Neuron (in vitro differentiated cells): ENCODE measurements around the gene PGPEP1.

Experiments used
- H2AFZ ChIP-seq: one replicate; pipeline ENCODE4 v1.6.1; 2013; ENCODE audit warnings: low read depth, mild to moderate bottlenecking, inconsistent platforms, low read length, moderate library complexity
- H3K27me3 ChIP-seq: one replicate; pipeline ENCODE4 v1.6.1; 2013; ENCODE audit warnings: low read length; ENCODE audit not compliant: insufficient read depth
- H3K36me3 ChIP-seq: one replicate; pipeline ENCODE4 v1.6.1; 2013; ENCODE audit warnings: low read length; ENCODE audit not compliant: insufficient read depth
- H3K4me1 ChIP-seq: one replicate; pipeline ENCODE4 v1.6.1; 2013; ENCODE audit warnings: low read length; ENCODE audit not compliant: insufficient read depth
- H3K4me3 ChIP-seq: 2 replicates; pipeline ENCODE4 v1.5.1; 2013; ENCODE audit warnings: mild to moderate bottlenecking, low read length, moderate library complexity
- H3K9me3 ChIP-seq: one replicate; pipeline ENCODE4 v1.6.1; 2013; ENCODE audit warnings: low read length

PGPEP1 gene

DNA sequence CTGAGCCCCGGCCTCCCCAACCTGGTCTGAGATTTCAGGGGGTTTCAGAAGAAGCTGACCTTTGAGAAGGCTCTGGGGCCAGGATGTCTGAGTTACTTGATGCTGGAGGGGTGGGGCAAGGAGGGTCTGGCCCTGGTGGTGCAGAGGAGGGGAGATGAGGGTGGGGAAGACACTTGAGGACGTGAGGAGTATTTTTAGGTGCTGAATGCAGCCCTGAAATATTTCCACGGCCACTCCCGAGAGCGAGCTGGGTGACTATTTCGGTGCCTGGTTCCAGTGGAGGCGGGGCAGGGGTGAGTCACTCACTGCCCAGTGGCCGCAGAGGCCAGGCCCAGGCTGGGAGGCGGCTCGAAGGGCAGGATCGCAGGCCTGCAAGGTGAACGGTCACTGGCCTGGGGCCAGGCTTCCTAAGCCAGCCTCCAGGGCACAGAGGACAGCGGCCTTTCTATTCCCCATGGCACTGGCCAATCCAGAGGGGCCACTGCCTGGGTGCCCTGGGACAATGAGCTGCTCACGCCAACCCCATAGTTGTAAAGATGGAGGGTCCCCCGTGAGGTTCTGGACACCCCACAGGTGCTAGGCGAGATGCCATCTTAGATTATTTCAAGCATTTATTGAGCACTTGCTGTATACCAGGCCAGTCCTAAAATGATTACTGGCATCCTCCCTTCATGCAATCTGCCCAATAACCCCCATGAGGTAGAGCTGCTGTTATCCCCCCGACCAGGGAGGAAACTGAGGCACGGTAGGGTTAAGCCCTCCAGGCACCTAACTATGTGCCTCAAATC, 39.3 kb upstream of the PGPEP1 start:
- H3K4me1 ChIP-seq = peaks cover 18% of the 10 kb centered on the region
- H3K27me3 ChIP-seq = no peaks in the 10 kb centered on the region
- H3K36me3 ChIP-seq = no peaks in the 10 kb centered on the region
- no peak overlapping the region for H3K4me3 ChIP-seq
- H3K9me3 ChIP-seq = no peaks in the 10 kb centered on the region
- no peak overlapping the region for H2AFZ ChIP-seq

DNA sequence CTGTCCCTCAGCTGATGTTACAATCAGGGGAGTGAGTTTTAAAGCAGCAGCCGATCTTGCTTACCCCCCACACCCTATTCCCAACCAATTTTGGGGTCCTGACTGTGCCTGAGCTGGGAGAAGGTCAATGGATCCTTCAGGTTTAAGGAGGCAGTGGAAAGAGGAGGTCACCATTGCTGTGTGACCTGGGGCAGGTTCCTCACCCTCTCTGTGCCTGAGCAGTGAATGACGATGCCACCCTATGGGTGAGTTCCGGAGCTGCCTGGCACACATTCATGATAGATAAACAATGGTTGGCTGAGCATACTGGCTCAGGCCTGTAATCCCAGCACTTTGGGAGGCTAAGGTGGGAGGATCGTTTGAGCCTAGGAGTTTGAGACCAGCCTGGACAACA, 38.7 kb upstream of the PGPEP1 start:
- Histone ChIP-seq H3K27me3 (no peaks in the 10 kb centered on the region), H2AFZ (no peak overlapping the region), H3K36me3 (peaks cover 3% of the 10 kb centered on the region), H3K4me3 (no peak overlapping the region), H3K4me1 (peaks cover 18% of the 10 kb centered on the region), H3K9me3 (no peaks in the 10 kb centered on the region)

DNA sequence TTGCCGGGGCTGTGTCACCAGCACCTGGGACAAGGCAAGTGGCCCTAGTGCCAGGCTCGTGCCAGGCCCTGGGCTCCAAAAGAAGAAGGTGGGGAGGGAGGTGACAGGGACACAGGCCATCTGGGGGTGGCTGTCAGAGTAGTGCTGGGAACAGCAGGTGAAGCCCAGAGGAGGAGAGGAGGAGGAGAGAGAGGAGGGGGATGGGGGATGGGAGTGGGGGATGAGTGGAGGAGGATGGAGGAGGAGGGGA, 36.3 kb upstream of the PGPEP1 start:
- Histone ChIP-seq H3K9me3 (no peaks in the 10 kb centered on the region), H3K36me3 (peaks cover 22% of the 10 kb centered on the region), H3K4me1 (peaks cover 18% of the 10 kb centered on the region), H3K27me3 (no peaks in the 10 kb centered on the region), H2AFZ (no peak overlapping the region), H3K4me3 (no peak overlapping the region)

DNA sequence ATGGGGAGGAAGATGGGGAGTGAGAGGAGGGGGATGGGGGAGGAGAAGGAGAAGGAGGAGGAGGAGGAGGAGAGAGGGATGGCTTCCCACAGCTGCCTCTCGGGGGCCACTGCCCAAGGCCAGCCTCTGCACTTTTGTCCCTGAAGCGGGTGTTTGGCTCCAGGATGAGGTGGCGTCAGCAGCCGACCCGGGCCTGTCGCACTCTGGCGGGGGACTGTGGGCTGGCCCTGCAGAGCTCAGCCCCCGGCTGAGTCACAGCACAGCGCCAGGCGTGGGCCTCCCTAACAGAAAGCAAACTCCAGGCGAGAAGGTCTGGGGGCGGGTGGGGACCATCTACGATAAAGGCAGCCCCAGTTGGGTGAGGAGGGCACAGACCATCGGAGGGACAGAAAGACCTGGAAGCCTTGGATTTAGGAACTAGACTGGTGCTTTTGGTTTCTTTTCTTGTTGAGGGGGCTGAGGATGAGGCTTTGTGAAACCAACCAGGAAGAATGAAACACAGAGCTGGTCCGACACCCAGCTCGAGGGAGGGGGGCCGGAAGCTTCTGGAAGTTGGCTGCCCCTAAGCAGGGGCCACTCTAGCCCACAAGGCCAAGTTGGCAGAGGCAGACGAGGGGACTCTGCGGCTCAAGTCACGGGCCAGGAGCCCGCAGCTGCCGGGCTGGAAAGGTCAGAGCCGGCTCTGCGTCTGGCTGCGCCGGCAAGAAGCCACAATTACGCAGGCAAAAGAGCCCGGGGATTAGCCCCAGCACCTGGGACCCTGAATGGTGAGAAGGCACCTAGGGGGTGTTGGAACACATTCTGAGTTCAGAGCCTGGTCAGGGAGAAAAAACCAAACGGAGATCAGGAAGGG, 35.7 kb upstream of the PGPEP1 start:
- Histone ChIP-seq H2AFZ (peak overlapping the region; percentile 29), H3K36me3 (peaks cover 27% of the 10 kb centered on the region), H3K27me3 (no peaks in the 10 kb centered on the region), H3K4me1 (peaks cover 18% of the 10 kb centered on the region), H3K9me3 (no peaks in the 10 kb centered on the region), H3K4me3 (peak overlapping the region; percentile 48)

DNA sequence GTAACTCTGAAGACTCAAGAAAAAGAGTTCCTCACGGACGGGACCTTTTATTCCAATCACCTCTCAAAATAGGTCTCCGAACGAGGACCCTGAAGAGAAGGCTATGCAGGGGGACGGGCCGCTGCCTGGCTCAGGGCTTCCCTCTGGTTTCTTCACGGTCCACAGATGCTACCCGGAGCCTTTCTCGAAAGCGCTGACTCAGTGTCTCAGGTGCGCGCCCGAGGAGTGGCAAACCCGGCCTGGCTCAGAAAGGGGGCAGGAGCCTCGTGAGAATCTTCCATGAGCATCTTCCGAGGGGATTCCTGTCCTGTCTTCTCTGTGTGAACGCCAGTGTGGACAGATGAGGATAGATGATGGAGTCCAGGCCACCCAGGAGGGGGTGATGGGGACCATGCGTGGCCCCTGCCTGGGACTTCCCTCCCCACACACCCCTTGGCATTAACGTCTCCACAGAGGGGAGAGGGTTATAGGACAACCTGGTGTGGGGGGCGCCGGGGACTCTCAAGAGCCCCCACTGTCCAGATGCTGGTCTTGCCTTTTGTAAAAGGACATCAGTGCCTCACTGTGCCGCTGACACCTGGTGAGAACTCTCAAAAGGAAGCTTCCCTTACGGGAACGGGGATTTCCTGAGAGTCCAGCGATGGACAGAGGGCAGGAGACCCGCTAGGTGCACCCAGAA, 34.0 kb upstream of the PGPEP1 start:
- Histone ChIP-seq H3K4me1 (peaks cover 18% of the 10 kb centered on the region), H3K36me3 (peaks cover 42% of the 10 kb centered on the region), H2AFZ (no peak overlapping the region), H3K9me3 (no peaks in the 10 kb centered on the region), H3K4me3 (no peak overlapping the region), H3K27me3 (no peaks in the 10 kb centered on the region)

DNA sequence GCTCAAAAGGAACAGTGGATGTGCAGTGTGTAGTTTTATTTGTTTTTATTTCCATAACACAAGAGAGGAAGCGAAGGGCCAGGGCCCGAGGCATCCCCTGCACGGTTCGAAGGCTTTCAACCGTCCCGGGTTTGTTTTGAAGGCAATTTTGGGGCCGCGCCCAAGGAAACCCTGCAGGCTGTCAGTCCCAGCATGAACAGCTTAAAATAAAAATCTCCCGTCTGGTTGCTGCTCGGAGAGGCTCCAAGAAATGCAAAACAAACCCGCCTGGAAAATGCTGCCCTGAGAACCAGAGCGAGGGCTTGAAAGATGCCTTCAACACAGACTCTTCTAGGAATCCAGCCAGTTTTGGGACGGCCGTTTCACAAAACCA, 33.5 kb upstream of the PGPEP1 start:
- Histone ChIP-seq H3K27me3 (no peaks in the 10 kb centered on the region), H3K9me3 (no peaks in the 10 kb centered on the region), H3K4me3 (no peak overlapping the region), H2AFZ (no peak overlapping the region), H3K4me1 (peaks cover 18% of the 10 kb centered on the region), H3K36me3 (peaks cover 47% of the 10 kb centered on the region)

DNA sequence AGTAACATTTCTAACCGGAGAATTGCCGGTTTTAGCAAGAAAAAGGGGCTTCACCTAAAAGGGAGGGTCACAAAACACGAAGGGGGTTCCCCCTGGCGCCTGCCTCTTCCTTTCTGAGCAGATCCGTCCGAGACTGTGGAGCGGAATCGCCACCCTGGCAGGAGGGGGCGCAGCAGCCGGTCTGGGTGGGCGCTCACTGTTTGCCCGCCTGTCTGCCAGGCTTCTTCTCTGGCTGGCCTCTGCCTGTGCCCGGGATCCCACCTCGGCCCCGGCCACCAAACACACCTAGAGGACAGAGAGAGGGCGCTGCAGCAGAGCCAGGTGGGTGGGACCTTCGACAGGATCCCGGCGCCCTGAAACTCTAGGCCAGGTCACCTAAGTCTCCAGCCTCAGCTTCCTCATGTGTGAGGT, 33.1 kb upstream of the PGPEP1 start:
- no peaks in the 10 kb centered on the region for H3K9me3 ChIP-seq
- H3K27me3 ChIP-seq = no peaks in the 10 kb centered on the region
- H2AFZ ChIP-seq = no peak overlapping the region
- H3K36me3 ChIP-seq = peaks cover 51% of the 10 kb centered on the region
- no peak overlapping the region for H3K4me3 ChIP-seq
- H3K4me1 ChIP-seq = peaks cover 18% of the 10 kb centered on the region

DNA sequence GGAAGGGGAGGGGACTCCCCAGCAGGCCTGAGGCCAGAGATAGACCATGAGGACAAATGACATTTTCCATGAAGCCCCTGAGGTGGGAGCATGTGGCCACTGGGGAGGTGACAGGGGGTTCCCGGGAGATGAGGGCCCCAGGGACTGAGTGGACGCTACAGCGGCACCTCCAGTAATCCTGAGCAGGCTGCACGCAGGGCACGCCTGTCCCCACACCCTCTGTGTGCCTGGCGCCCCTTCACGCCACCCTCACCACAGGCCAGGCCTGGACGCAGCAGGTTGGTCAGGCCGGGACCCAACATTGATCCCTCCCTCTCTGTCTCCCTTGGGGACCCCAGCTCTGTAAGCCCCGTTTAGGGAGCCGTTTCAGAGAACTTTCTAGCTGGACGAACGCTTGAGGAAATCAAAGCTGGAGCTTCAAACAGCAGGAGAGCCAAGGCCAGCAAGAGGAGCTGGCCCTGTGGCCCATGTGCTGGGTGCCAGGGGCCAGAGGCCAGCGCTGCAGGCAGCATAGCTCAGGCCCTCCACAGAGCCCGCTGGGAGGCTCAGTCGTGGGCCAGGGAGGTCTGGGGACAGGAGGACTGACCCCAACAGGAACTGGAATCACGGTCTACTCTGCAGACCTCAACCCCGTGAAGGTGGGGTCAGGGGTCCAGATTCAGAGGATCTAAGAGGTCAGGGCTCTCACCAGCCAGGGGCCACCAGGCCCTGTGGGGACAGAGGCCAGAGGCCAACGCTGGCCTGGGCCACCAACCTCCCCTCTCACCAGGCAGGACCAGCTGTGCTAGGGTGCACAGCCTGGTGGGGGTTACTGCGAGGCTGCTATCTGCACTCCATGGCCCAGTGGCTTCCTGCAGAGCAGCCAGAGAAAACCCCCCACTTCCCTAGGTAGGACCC, 32.1 kb upstream of the PGPEP1 start:
- Histone ChIP-seq H3K36me3 (peaks cover 59% of the 10 kb centered on the region), H3K9me3 (no peaks in the 10 kb centered on the region), H3K27me3 (no peaks in the 10 kb centered on the region), H3K4me1 (peaks cover 18% of the 10 kb centered on the region), H2AFZ (no peak overlapping the region), H3K4me3 (no peak overlapping the region)

DNA sequence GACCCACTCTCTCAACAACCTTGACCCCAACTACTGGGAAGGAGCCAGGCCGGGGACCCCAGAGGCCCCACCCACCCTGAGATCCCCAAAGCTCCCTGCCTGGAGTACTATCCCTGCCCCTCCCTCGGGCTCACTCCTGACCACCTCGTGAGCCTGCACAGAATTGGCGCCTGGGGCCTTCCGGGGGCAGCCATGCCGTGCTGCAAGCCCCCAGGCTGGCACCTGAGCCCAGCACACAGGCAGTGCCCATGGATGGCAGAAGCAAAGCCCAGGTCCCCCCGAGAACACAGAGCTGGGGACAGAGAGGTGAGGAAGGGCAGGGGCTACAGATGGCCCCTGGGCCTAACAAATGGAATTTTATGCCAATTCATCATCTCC, 31.5 kb upstream of the PGPEP1 start:
- Histone ChIP-seq H2AFZ (no peak overlapping the region), H3K4me3 (no peak overlapping the region), H3K9me3 (no peaks in the 10 kb centered on the region), H3K4me1 (peaks cover 17% of the 10 kb centered on the region), H3K27me3 (no peaks in the 10 kb centered on the region), H3K36me3 (peaks cover 64% of the 10 kb centered on the region)

DNA sequence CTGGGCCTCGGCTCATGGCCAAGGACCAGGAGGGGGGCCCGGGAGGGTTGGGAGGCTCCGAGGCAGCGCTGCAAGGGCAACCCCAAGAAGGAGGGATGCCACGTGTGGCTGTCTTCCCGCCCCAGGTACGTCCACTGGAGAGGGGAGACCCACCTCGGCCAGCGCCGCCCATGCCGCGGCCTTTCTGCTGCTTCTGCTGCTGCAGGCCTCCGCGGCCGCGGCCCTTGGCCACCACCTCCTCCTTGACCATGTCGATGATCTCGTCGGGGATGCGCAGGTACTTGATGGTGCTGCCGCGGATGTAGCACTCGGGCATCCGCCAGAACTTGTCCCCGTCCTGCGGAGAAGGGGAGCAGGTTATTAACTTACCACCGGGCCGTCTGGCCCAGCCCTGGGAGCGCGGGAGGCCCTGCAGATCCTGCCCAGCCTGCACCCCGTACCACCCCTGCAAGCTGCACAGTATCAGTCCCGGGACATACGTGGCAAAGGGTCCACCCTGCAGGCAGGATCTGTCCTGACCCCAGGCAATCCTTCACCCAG, 30.8 kb upstream of the PGPEP1 start:
- H3K36me3 ChIP-seq = peaks cover 64% of the 10 kb centered on the region
- no peaks in the 10 kb centered on the region for H3K27me3 ChIP-seq
- no peak overlapping the region for H3K4me3 ChIP-seq
- peaks cover 11% of the 10 kb centered on the region for H3K4me1 ChIP-seq
- no peak overlapping the region for H2AFZ ChIP-seq
- H3K9me3 ChIP-seq = no peaks in the 10 kb centered on the region

DNA sequence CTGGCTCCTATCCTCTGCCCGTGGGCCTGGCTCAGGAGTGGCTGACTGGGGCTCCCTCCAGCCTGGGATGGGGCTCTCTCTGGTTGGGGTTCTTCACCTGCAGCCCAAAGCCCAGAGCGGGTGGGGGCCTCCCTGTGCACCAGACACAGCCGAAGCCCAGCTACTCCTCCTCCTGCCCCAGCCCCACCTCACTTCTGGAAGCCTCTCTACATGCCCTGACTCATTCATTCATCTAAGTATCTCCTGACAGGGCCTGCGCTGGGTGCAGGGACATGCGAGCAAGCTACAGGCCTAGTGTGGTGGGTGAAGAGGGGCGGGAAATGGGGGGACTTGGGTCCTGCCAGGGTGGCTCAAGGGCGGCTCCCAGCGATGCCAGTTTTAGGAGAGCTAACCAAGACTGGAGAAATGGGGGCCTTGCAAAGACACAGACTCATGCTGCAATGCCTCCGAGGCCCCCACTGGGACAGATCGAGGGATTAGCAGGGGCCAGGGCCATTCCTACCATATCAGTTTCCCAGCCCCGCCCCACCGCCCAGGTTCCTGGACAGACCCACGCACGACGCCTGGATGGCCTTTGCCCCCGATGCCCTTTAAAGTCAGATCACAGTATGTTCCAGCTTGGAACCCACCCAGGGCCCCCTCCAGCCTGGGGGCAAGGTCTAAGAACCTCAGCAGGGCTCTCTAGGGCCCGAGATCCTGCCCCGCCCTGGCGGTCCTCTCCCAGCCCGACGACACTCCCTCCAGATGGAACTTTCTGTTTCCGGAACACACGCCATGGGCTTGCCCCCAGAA, 30.1 kb upstream of the PGPEP1 start:
- Histone ChIP-seq H3K36me3 (peaks cover 67% of the 10 kb centered on the region), H2AFZ (no peak overlapping the region)

DNA sequence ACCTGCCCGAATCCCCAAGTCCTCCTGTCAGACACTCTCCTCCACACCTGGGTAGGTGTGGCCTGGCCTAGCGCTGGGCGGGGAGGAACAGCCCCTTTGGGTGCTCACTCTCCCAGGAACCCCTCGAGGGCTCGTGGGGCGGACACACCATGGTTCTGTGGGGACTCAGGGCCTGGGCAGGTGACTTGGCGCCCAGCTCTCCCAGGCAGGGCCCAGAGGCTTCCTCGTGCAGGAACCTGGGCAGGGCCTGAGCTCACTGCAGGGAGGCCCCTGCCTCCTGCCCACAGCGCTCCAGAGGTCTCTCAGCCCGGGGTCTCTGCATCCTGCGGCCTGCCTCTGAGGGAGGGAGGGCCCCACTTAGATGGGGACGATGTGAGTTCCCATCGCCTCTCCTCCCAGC, 29.4 kb upstream of the PGPEP1 start:
- no peak overlapping the region for H2AFZ ChIP-seq
- H3K4me1 ChIP-seq = no peaks in the 10 kb centered on the region
- H3K4me3 ChIP-seq = no peak overlapping the region
- no peaks in the 10 kb centered on the region for H3K27me3 ChIP-seq
- H3K9me3 ChIP-seq = no peaks in the 10 kb centered on the region
- H3K36me3 ChIP-seq = peaks cover 74% of the 10 kb centered on the region

More for the DNA sequence above, 30.1 kb upstream of the PGPEP1 start:
- H3K9me3 ChIP-seq = no peaks in the 10 kb centered on the region
- no peak overlapping the region for H3K4me3 ChIP-seq
- peaks cover 4% of the 10 kb centered on the region for H3K4me1 ChIP-seq
- no peaks in the 10 kb centered on the region for H3K27me3 ChIP-seq
